ENCODE data around the gene MCTP2.

- TF ChIP-seq CTCF (IDR thresholded peaks at IDR 0.05) = no peak
- TF ChIP-seq EZH2 (IDR thresholded peaks at IDR 0.05; ENCODE audit: borderline replicate concordance, insufficient read depth, low read depth, low read length, poor library complexity, severe bottlenecking) = no peak
Observed at GRCh38 chr15:94314639-94315038, 83.3 kb downstream of the MCTP2 start.
